HCT116 (cell line): ENCODE measurements around the gene ADGRG6. TPM values are rescaled to one million over a fixed set of nuclear protein-coding genes. Genes with fewer than 3 reads are reported as not detected.

Source experiments
- ATAC-seq: fragments of 200-7000 bp; cut with Tn5 transposase; 2 replicates; pipeline ENCODE4 v1.9.1; 2020; ENCODE audit warnings: mild to moderate bottlenecking, moderate library complexity
- BruUV-seq: library from RNA; stranded (reverse); fragments of 400-500 nt; replicated peaks from 2 replicates; lab custom pipeline; 2021; lab: Mats Ljungman, UMichigan
- CTCF ChIA-PET: fragments of 300-600 bp; sonication (Branson Sonifier 250); formaldehyde crosslinking; loops from one replicate; lab custom pipeline; 2021; ENCODE audit warnings: antibody characterized with exemption; lab: Charles Lee
- POLR2A ChIA-PET: fragments of 300-600, 350-600 bp; sonication (Branson Sonifier 250); formaldehyde crosslinking; loops from one replicate; lab custom pipeline; 2021; ENCODE audit warnings: antibody characterized with exemption; lab: Charles Lee
- RAD21 ChIA-PET, 2 experiments: fragments of 300-600 bp; sonication (Branson Sonifier 250); formaldehyde crosslinking; loops; one replicate each; lab custom pipeline; 2023; ENCODE audit warnings: low total read pairs in 2 of 2; ENCODE audit not compliant: uncharacterized antibody in 2 of 2, unreplicated experiment in 2 of 2, low non-redundant PET in 1 of 2; lab: Charles Lee
- DNase-seq: peaks from one replicate; pipeline ENCODE4 v3.0.0-alpha.2; 2010; ENCODE audit warnings: low read depth, low spot score
- H2AFZ ChIP-seq: fragments of 200-600 bp; shearing (Covaris generic), sonication (generic); 2 replicates; pipeline ENCODE4 v1.6.1; 2017; ENCODE audit warnings: low read depth, mixed run types, mixed read lengths, antibody characterized with exemption, low read length; ENCODE audit not compliant: poor library complexity, severe bottlenecking
- H3K27ac ChIP-seq: 2 replicates; pipeline ENCODE4 v1.5.1; 2012; ENCODE audit warnings: low read depth, low read length
- H3K27me3 ChIP-seq: fragments of 200-600 bp; sonication (generic); 2 replicates; pipeline ENCODE4 v1.6.1; 2016; ENCODE audit warnings: mixed run types, low read length, mixed read lengths; ENCODE audit not compliant: insufficient read depth
- H3K36me3 ChIP-seq, 2 experiments: fragments of 200-500 bp in 1 of 2; fragments of 200-600 bp in 1 of 2; sonication (Bioruptor generic) in 1 of 2; sonication (generic) in 1 of 2; 2 replicates each; pipeline versions ENCODE4 v1.5.1 to v1.6.1; 2014 to 2016; ENCODE audit warnings: low read length in 2 of 2, inconsistent platforms in 1 of 2, mixed read lengths in 1 of 2, mixed run types in 1 of 2; ENCODE audit not compliant: insufficient read depth in 2 of 2, control insufficient read depth in 1 of 2
- H3K4me1 ChIP-seq, 2 experiments: fragments of 200-600 bp in 1 of 2; sonication (generic) in 1 of 2; 2 replicates each; pipeline versions ENCODE4 v1.5.1 to v1.6.1; 2012 to 2017; ENCODE audit warnings: low read length in 2 of 2, inconsistent platforms in 1 of 2, mild to moderate bottlenecking in 1 of 2, mixed read lengths in 1 of 2, mixed run types in 1 of 2, moderate library complexity in 1 of 2; ENCODE audit not compliant: insufficient read depth in 2 of 2, control insufficient read depth in 1 of 2
- H3K4me2 ChIP-seq: fragments of 200-600 bp; sonication (generic); 2 replicates; pipeline ENCODE4 v1.6.1; 2017; ENCODE audit warnings: mixed run types, low read length, mixed read lengths
- H3K4me3 ChIP-seq, 2 experiments: fragments of 200-600 bp in 1 of 2; sonication (generic) in 1 of 2; replicated peaks in 1 of 2; 2 replicates each; pipeline ENCODE4 v1.5.1; 2011 to 2016; ENCODE audit warnings: low read length in 2 of 2, control low read depth in 1 of 2, low read depth in 1 of 2, mild to moderate bottlenecking in 1 of 2, mixed read lengths in 1 of 2, mixed run types in 1 of 2
- H3K79me2 ChIP-seq: fragments of 200-600 bp; sonication (generic); 2 replicates; pipeline ENCODE4 v1.6.1; 2017; ENCODE audit warnings: mild to moderate bottlenecking, mixed run types, low read length, moderate library complexity, mixed read lengths; ENCODE audit not compliant: insufficient read depth
- H3K9ac ChIP-seq: fragments of 200-600 bp; sonication (generic); 2 replicates; pipeline ENCODE4 v1.6.1; 2016; ENCODE audit warnings: low read length, mixed read lengths
- H3K9me2 ChIP-seq: fragments of 200-600 bp; sonication (generic), shearing (Covaris generic); 2 replicates; pipeline ENCODE4 v1.6.1; 2017; ENCODE audit warnings: mixed run types, mild to moderate bottlenecking, moderate library complexity; ENCODE audit not compliant: insufficient read depth
- H3K9me3 ChIP-seq, 2 experiments: fragments of 200-500 bp in 1 of 2; fragments of 200-600 bp in 1 of 2; sonication (Bioruptor generic) in 1 of 2; sonication (generic) in 1 of 2; 2 replicates each; pipeline ENCODE4 v1.6.1; 2014 to 2017; ENCODE audit warnings: low read length in 2 of 2, mixed read lengths in 2 of 2, inconsistent platforms in 1 of 2, low read depth in 1 of 2, mild to moderate bottlenecking in 1 of 2, mixed run types in 1 of 2, moderate library complexity in 1 of 2; ENCODE audit not compliant: control insufficient read depth in 1 of 2, insufficient read depth in 1 of 2
- H4K20me1 ChIP-seq: fragments of 200-600 bp; sonication (generic), shearing (Covaris generic); 2 replicates; pipeline ENCODE4 v1.6.1; 2017; ENCODE audit warnings: mixed run types, mild to moderate bottlenecking, moderate library complexity; ENCODE audit not compliant: insufficient read depth
- CBX3 ChIP-seq: IDR thresholded peaks from 2 replicates; pipeline ENCODE4 v1.6.1; 2012; ENCODE audit warnings: low read depth
- CEBPB ChIP-seq: IDR thresholded peaks from 2 replicates; pipeline ENCODE4 v1.6.1; 2012; ENCODE audit warnings: low read depth
- CTCF ChIP-seq, 3 experiments: fragments of 200-600 bp in 1 of 3; sonication (generic) in 1 of 3; IDR thresholded peaks in 2 of 3; conservative IDR thresholded peaks in 1 of 3; 2 replicates each; pipeline ENCODE4 v1.5.1; 2012 to 2017; ENCODE audit warnings: low read depth in 2 of 3, low read length in 2 of 3, antibody characterized with exemption in 1 of 3, borderline replicate concordance in 1 of 3, control low read depth in 1 of 3, mild to moderate bottlenecking in 1 of 3, mixed read lengths in 1 of 3, mixed run types in 1 of 3, moderate library complexity in 1 of 3; ENCODE audit not compliant: insufficient read depth in 1 of 3
- EGR1 ChIP-seq: IDR thresholded peaks from 2 replicates; pipeline ENCODE4 v1.6.1; 2012; ENCODE audit warnings: low read depth
- ELF1 ChIP-seq: IDR thresholded peaks from 2 replicates; pipeline ENCODE4 v1.6.1; 2012; ENCODE audit warnings: low read depth, borderline replicate concordance
- EZH2 ChIP-seq: fragments of 200-600 bp; sonication (generic); IDR thresholded peaks from 2 replicates; pipeline ENCODE4 v1.6.1; 2017; ENCODE audit warnings: antibody characterized with exemption, mixed run types
- EZH2phosphoT487 ChIP-seq: fragments of 200-600 bp; IDR thresholded peaks from 2 replicates; pipeline ENCODE4 v1.6.1; 2018; ENCODE audit warnings: antibody characterized with exemption, borderline replicate concordance
- FOSL1 ChIP-seq: IDR thresholded peaks from 2 replicates; pipeline ENCODE4 v1.6.1; 2012; ENCODE audit warnings: low read depth
- JUND ChIP-seq: IDR thresholded peaks from 2 replicates; pipeline ENCODE4 v1.6.1; 2012
- MAX ChIP-seq: IDR thresholded peaks from 2 replicates; pipeline ENCODE4 v1.6.1; 2012
- POLR2A ChIP-seq: IDR thresholded peaks from 2 replicates; pipeline ENCODE4 v1.7.0; 2011; ENCODE audit warnings: borderline replicate concordance; ENCODE audit not compliant: insufficient read depth, insufficient read length; ENCODE audit errors: extremely low read depth
- POLR2AphosphoS5 ChIP-seq: IDR thresholded peaks from 2 replicates; pipeline ENCODE4 v1.6.1; 2011; ENCODE audit warnings: mild to moderate bottlenecking, low read depth, low read length, moderate library complexity
- RAD21 ChIP-seq: IDR thresholded peaks from 2 replicates; pipeline ENCODE4 v1.6.1; 2012; ENCODE audit warnings: low read depth, mild to moderate bottlenecking
- REST ChIP-seq: IDR thresholded peaks from 2 replicates; pipeline ENCODE4 v1.6.1; 2012; ENCODE audit warnings: low read depth
- SP1 ChIP-seq: IDR thresholded peaks from 2 replicates; pipeline ENCODE4 v1.6.1; 2012; ENCODE audit warnings: low read depth
- SRF ChIP-seq: IDR thresholded peaks from 2 replicates; pipeline ENCODE4 v1.6.1; 2012; ENCODE audit warnings: low read depth
- TCF7L2 ChIP-seq: IDR thresholded peaks from 2 replicates; pipeline ENCODE4 v1.7.0; 2011; ENCODE audit warnings: borderline replicate concordance, inconsistent platforms; ENCODE audit not compliant: insufficient read depth, insufficient read length; ENCODE audit errors: extremely low read depth
- ZBTB33 ChIP-seq: IDR thresholded peaks from 2 replicates; pipeline ENCODE4 v1.6.1; 2011; ENCODE audit warnings: mild to moderate bottlenecking, low read length, moderate library complexity; ENCODE audit not compliant: insufficient replicate concordance; ENCODE audit errors: extremely low read depth
- ZFX ChIP-seq: fragments of 450-650 bp; IDR thresholded peaks from 2 replicates; pipeline ENCODE4 v1.6.1; 2017
- ZNF274 ChIP-seq: fragments of 200-500 bp; sonication (Bioruptor generic); IDR thresholded peaks from 2 replicates; pipeline ENCODE4 v1.6.1; 2014; ENCODE audit warnings: mild to moderate bottlenecking, low read depth, low read length, inconsistent platforms
- intact Hi-C: fragments of 100-400 bp; cut with micrococcal nuclease; formaldehyde crosslinking; loops from 2 replicates; pipeline ENCODE4 v1.10.0; 2022
- total RNA-seq: library from RNA; stranded (reverse); gene quantifications from one replicate; pipeline ENCODE4 v1.2.1, GENCODE V29; 2021; ENCODE audit not compliant: unreplicated experiment

The ADGRG6 gene
- total RNA-seq, 1 experiment from 2014 or later: 67.9 TPM

- RAD21 ChIA-PET: no interaction called here
- Histone ChIP-seq H3K79me2 (no peaks in the 10 kb centered on the region), H3K9me3 (no peaks in the 10 kb centered on the region), H3K4me3 (no peak overlapping the region), H3K9me2 (no peaks in the 10 kb centered on the region), H2AFZ (no peak overlapping the region), H3K36me3 (no peaks in the 10 kb centered on the region), H3K27ac (no peak overlapping the region), H3K9ac (no peak overlapping the region), H3K4me2 (no peak overlapping the region), H3K4me1 (peaks cover 4 to 17% of the 10 kb centered on the region in 2 experiments; a peak in 2 of 4 replicates), H4K20me1 (no peaks in the 10 kb centered on the region), H3K27me3 (no peaks in the 10 kb centered on the region)
- DNase-seq (no peak), ATAC-seq (no peak)
- POLR2A ChIA-PET: no interaction called here
- CTCF ChIA-PET: no interaction called here
- TF ChIP-seq EZH2phosphoT487 (no peak), POLR2A (no peak), MAX (no peak), CTCF (IDR thresholded peaks at IDR 0.05 in 2 of 3, conservative IDR thresholded peaks at IDR 0.05 in 1 of 3; ENCODE audit: borderline replicate concordance in 1 of 3, insufficient read depth in 1 of 3, low read depth in 2 of 3, low read length in 2 of 3) (no peak), CBX3 (no peak), RAD21 (no peak), EZH2 (no peak), EGR1 (no peak), CEBPB (no peak), SRF (no peak), FOSL1 (no peak), ELF1 (no peak), REST (no peak), POLR2AphosphoS5 (no peak), ZBTB33 (no peak), SP1 (no peak), TCF7L2 (no peak), JUND (no peak), ZNF274 (no peak), ZFX (no peak)
- no TSS peak for BruUV-seq
- intact Hi-C loops: no loop called here
These were observed 25.6 kb upstream of the ADGRG6 start for GRCh38 chr6:142276256-142276655.
